OCI-LY3 (cell line): ENCODE measurements around the gene RGL1.

Source experiments
- CTCF ChIP-seq: fragments of 200-600, 300-600 bp; sonication (generic); IDR thresholded peaks from 2 replicates; pipeline ENCODE4 v1.5.1; 2014; ENCODE audit warnings: antibody characterized with exemption, low read length, low read depth
- EZH2phosphoT487 ChIP-seq: fragments of 200-600 bp; shearing (Covaris generic); IDR thresholded peaks from 2 replicates; pipeline ENCODE4 v1.6.1; 2018; ENCODE audit warnings: antibody characterized with exemption, mixed run types, low read depth

GRCh38 chr1:183887826-183888819 lies 83.2 kb downstream of the RGL1 start:
- TF ChIP-seq CTCF (no peak), EZH2phosphoT487 (no peak)
